Measurements from ENCODE around the gene AVPR2.

AVPR2 gene

DNA sequence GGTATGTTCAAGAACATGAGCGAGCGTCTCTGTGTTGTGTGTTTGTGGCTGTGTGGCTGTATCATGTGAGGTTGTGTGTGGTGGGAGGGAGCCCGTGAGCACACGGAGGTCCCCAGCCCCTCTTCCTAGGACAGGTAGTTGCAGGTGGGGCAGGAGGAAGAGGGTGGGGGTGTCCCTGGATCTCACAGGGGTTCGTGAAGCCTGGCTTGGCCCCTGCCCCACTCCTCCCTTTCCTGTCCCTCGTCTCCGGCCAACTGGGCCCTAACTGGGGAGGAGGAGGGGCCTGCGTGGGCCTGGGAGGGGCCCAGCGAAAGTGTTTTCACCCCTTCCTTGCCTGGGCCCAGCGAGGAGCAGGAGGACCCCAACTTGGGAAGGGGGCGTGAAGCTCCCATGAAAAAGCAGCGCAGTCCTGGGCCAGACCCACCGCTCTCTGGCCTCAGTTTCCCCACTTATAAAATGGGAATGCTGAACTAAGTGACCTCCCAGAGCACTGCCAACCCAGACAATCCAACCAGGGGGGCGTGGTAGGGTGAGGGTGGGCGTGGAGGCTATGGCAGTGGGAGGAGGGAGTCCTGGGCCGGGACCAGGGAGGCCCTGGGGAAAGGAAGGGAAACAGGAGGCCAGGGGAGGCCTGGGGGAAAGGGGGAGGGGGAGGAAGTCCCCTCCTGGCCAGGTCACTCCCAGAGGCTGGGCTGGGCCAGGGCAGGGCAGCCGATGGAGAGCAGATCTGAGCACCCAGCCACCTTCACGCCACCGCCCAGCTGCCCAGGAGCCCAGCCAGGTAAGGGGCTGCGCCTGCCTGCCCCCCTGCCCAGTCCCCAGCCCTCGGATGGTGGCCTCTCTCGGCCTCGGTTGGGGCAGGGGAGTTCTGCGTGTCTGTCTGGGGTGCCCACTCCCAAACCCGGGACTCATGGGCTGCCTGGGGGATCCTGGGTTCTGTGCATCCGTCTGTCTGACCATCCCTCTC, at the start of gene AVPR2:
AVPR2 (plus strand) TSS at position 683 of the 967 bp plus-strand sequence. CDS start 473 bp downstream, outside the sequence.
- no peak for DNase-seq

DNA sequence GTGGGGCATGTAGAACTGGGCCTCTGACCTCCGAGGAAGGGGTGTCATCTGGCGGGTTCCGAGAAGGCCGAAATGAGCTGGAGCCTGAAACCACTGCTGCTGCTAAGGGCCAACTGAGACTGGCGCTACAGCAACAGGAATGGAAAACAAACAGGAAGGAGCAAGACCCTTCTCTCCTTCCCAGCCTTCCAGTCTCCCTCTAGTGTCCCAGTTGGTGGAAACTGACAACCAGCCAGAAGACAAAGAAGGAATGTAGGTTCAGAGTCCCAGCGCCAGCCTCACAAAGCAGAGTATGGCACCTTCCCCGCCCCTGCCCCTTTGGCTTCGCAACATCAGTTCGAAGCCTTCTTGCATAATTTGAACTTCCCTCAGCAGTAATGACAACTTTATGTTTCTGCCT, 49.8 kb upstream of the AVPR2 start:
- DNase-seq: no peak

DNA sequence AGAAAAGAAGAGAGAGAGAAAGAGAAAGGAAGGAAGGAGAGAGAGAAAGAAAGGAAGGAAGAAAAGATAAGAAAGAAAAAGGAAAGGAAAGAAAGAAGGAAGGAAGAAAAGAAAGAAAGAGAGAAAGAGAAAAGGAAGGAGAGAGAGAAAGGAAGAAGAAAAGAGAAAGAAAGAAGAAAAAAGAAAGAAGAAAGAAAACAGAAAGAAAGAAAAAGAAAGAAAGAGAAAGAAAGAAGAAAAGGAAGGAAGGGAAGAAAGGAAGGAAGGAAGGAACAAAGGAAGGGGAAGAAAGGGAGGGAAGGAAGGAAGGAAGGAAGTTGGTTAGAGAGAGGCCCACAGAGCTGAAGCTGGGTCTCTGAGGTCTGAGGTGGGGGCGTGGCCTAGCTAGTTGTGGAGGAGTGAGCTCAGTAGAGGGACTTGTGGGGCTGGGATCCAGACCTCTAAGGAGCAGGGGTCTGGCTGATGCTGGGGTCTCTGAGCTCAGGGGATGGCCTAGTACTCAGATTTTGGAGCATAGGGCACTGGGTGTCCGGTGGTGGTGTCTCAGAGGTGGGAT, 47.0 kb upstream of the AVPR2 start:
- DNase-seq: no peak

DNA sequence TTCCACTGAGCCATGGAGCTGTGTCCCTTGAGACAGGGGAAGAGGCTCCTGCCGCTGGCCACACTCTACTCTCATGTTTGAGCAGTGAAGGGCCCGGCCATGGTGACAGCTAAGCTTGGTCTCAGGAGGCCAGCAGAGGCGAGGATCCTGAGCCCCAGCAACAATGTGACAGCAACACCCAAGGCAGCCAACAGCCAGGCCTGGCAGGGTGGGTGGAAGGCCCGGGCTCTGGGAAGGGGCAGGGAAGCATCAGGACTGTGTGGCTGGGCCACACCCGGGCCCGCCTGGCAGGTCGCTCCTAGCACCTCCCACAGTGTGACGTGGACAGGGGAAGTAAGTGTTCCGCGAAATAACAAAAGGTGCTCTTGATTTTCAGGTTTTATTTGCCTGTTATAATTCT, 43.3 kb upstream of the AVPR2 start:
- no peak for DNase-seq

DNA sequence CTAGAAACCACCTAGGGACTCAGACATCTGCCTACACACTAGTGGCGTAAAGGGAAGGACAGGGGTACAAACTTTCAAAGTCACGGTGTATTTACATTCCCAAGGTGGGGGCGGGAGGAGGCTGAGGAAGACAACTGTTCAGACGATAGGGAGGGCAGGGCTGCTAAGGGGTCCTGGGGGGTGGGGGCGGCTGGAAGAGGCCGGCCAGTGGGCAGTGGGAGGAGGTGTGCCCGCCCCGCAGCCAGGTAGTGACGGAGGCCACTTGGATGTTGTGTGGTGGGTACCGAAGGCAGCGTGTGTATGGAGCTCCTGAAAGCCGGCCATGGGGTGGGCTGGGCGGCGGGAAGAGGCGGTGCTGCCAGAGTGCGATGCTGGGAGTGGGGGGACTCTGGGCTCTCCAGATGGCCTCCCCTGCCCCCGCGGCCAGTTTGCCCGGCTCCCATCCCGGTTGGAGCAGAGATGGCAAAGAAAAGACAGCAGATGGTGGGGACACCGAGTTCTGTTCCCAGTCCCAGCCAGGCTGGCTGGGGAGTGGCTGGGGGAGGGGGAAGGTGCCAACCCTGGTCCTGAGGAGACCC, 42.7 kb upstream of the AVPR2 start:
- DNase-seq: no peak

DNA sequence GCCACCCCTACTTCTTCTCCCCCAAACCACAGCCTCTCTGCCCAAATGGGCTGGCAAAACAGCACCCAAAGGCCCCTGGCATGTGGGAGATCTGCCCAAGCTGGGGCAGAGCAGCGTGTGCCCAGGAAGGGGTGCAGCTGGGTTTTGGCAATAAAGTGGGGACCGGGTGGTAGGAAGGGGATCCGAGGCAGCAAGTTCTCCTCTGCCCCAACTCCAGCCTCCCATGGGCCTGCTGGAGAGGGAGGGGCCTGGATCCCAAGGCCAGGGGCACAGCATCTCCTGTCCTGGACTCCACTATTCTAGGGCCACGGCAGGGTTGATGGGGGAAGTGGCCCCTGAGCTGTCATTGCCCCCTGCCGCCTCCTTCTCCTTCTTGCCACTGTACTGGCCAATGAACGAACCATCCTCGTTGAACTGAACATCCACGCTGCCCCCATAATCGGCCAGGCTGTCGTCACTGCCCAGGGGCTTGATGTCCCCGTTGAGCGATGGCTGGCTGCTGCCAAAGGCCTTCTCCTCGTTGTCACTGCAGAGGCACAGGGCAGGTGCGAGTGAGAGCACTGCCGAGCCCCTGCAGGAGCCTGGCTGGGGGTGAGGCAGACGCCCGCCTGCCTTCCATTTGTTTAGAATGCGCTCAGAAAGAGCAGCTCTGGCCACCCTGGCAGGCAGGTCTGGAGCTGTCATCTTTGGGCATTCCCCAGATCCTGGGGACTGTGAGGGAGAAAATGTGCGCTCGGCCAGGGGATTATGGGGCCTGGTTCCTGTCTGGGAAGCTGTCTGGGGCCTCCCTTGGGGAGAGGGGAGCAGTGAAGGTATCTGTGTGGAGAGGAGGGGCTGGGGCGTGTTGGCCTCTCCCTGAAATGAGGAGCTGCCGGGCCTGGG, 41.9 kb upstream of the AVPR2 start:
- no peak for DNase-seq

DNA sequence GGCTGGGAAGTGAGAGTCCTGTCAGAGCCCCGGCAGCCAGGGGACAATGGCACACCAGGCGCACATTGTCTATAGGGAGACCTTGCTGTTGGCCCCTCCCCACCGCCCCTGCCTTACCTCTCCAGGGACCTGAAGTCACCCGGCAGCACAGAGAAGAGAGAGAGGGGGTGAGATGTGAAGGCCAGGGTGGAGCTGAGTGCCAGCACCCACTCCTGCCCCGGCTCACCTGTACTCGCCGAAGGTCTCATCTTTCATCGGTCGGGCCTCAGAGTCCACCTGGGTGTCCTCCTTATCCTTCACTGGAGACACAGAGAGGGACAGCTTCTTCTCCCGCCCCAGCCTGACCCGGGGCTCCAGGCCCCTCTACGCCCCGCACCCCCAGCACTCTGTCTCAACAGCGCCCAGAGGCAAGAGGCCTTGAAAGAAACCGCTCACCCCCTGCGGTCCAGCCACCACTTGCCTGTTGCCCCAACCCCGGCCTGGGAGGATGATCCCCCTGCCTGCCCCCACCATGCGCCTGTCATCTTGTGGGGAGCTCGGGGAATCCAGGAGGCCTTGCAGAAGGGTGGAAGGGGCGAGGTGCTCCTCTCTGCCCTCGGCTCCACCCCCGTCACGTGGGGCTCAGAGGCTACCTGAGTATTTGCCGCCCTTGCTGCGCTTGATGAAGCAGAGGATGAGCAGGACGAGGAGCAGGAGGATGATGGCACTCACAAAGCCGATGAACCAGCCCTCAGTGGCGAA, 41.1 kb upstream of the AVPR2 start:
- DNase-seq: no peak

DNA sequence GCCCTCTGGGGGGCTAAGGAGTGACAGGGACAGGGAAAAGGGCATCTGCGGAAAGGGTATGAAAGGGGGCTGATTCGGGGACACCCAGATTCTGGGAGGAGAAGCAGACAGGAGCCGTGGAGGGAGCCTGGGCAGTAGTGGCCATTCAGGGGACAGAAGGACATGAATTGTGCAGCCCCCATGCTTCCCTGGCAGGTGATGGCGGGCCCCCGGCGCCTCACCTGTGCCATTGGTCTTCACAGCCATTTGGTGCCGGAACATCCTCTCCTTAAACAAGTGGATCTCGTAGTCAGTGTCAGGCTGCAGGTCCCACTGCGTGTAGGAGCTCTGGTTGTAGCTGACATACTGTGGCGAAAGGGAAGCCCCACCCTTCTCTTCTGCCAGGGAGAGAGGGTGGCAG, 40.4 kb upstream of the AVPR2 start:
- DNase-seq: no peak

DNA sequence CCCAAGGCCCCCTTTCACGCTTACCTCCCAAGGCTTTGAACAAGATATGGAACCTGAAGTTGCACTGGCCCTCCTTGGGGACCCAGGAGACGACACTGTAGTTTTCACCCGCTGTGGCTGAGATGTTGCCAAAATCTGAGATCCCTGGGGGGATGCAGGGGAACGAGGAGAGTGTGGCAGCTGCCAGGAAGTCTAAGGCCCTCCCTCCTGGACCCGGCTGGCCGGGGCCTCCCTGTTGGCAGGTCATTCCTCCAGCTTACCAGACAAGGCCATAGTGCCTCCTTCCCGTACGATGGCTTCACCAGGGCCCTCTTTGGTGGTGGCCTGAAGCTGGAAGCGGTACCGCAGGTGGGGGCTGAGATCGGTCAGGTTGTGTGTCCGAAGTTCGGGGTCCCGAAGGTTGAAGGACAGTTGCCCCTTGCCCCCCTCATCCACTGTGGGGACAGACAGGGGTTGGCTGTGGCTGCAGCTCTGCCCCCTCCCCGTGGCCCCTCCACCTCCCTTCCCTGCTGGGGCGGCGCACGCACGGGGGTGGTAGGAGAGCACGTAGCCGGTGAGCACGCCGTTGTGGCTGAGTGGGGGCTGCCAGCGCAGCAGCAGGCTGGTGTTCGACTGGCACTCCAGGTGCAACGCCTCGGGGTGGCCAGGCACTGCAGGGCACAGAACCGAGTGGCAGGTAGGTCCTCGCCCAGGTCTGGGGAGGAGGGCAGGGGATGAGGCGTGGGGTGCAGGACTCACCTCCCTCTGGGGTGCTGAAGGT, 39.7 kb upstream of the AVPR2 start:
- no peak for DNase-seq

DNA sequence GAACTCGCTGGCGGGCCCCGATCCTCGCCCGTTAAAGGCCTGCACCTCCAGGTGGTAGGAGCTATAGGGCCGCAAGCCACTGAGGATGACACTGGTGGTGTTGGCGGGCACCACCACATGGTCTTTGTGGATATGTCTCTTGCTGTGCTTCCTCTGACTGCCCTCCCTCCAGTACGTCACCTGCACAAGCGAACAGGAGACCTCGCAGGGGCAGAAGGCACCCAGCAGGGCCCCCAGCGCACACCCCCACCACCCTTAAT, 39.2 kb upstream of the AVPR2 start:
- no peak for DNase-seq

DNA sequence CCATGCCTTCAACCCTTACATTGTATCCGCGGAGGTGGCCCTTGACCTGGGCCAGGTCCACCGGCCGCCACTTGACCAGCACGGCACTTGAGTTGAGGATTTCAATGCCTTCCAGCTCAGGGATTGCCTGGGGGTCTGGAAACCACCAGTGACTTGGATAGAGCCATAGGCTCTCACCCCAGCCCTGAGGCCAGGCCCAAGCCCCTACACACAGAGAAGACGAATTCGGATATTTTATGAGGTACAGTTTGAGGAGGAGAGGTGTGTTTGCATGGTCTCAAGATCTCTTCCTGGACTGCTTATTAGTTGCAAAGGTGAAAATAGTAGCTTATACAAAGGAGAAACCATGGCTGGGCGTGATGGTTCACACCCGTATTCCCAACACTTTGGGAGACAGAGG, 38.8 kb upstream of the AVPR2 start:
- no peak for DNase-seq

DNA sequence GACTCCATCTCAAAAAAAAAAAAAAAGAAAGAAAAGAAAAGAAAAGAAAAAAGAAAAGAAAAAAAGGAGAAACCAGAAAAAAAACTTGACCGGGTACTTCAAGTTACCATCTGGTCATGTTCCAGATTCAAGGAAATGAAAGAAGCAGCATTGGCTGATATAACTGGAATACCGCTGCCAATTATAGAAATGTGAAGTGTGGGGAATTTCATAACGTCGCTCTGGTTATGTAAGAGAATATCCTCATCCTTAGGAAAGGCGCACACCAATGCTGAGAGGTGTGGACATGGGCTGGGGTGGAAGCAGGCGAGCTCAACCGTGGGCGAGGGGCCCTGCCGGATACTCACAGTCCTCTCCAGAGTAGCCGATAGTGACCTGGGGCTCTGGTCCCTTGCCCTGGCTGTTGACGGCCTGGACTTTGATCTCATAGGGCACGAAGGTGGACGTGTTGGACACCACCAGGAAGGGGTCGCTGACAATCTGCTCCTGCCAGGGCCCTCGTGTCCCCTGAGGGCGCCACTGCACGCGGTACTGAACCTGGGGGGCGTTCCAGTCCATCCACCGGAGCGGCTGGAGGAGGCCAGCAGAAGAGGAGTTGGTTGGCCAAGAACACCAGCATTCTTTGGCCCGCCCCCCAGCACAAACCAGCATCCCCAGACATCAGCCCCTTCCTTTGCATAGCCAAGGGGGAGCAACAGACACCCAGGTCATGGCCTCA, 38.0 kb upstream of the AVPR2 start:
- no peak for DNase-seq

DNA sequence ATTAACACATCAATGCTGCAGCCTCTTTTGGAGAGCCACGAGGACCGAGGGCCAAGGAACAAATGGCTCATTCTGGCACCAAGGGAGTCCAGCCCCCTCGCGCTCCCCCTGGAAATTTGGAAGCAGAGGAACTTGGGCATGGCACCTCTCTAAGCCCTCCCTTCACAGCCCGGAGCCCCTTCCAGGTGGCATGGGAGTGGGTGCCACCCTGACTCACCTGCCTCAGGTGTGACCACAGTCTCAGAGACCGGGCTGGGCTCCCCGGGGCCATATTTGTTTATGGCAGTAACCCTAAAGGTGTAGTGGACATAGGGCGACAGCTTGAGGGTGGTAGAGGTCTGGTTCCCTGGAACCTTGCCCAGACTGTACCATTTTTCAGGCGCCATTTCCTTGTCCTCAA, 37.3 kb upstream of the AVPR2 start:
- no peak for DNase-seq

DNA sequence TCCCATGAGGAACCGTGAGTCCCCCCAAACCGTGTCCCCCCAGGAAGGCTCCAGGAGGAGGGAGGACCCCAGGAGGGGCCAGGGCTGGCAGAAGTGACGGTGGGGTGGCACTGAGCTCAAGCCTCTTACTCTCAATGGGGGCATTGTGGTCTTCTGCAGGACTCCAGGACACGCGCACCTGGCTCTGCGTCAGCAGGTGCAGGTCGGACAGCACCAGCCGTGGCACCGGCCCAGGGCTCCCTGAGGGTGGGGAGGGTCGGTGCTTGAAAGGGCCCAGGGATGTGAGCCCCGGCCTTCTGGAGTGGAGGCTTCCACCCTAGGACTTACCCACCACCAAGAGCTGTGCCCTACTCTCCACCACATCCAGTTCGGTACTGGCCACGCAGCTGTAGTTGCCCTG, 36.8 kb upstream of the AVPR2 start:
- DNase-seq: no peak

DNA sequence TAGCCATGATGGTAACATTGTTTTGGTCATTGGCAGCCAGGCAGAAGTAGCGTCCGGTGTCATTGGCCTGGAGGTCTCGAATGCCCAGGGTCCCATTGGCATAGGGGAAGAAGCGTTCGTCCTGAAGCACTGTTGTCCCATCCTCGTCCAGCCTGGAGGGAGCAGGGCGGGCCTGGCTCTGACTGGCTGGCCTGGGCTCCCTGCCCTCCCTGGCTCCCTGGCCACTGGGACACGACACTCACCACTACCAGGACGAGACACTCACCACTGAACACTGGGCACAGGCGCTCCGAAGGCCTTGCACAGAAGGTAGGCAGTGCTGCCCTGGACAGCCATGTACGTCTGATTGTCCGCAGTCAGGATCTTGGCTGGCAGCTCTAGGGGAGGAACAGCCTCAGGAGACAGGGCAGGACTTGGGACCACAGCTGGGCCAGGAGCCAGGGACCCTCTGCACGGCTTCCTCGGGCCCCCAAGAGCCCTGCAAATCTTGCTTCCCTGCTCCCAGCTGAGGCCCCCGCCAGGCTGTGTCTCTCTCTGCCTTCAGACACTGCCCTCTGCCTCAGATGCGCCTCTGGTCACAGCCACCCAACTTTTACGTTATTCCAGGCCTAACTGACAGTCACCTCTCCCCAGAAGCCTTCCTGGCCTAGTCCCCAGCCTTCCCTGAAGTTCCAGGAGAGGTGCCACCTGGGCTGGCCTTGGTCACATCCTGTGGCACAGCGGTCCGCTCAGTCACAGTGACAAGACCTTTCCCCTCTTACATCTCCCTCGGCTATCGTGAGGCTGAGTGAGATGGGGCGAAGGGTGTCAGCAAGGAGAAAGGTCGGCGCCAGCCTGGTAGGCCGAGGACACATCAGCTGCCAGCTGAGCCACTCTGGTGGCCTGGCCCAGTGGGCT, 35.6 kb upstream of the AVPR2 start:
- DNase-seq: no peak

DNA sequence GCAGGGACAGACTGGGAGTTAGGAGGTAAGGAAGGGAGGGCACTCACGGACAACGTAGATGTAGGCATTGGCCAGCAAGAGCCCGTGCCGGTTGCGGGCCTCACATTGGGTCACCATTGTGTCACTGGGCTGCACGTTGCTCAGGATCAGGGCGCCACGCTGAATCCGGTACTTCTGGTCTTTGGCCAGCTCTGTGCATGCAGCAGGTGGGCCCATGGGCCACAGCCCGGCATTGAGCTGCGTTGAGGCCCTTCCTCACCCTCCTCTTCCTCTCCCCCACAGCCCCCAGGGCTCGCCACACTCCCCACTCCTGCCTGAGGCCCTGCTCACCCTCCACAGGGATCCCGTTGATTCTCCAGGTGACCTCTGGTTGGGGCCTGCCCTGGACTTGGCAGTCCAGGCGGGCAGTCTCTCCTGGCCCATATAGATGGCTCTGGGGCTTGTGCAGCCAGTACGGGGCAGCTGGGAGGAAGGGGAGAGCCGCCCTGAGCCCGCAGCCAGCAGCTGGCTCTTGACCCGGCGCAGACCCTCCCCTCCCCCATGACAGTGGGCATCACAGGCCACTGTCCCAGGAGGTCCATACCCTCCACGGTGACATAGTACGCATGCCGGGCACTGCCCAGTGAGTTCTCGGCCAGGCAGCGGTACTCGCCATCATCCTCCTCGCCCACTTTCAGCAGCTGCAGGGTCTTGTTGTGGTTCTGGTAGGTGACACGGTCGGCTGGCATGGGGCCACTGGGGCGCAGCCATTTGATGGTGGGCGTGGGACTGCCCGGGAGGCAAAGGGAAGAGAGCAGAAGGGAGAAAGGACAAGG, 34.8 kb upstream of the AVPR2 start:
- DNase-seq: no peak

DNA sequence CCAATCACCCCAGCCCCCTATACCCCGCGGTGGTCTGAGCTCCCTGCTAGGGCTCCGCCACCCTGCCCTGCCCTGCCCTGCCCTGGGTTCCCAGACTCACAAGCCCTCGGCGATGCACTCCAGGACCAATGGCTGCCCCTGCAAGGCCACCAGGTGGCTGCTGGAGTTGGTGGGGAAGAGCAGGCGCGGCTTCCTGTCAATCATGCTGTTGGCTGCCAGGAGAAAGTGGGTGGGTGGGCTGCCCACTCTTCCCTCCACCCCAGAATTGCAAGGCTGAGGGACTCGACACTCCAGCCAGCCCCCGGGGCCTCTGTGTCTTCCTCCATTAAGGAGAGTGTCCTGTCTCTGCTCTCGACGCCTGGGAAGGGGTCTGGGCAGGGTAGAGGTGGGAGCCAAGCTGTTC, 34.2 kb upstream of the AVPR2 start:
- no peak for DNase-seq

DNA sequence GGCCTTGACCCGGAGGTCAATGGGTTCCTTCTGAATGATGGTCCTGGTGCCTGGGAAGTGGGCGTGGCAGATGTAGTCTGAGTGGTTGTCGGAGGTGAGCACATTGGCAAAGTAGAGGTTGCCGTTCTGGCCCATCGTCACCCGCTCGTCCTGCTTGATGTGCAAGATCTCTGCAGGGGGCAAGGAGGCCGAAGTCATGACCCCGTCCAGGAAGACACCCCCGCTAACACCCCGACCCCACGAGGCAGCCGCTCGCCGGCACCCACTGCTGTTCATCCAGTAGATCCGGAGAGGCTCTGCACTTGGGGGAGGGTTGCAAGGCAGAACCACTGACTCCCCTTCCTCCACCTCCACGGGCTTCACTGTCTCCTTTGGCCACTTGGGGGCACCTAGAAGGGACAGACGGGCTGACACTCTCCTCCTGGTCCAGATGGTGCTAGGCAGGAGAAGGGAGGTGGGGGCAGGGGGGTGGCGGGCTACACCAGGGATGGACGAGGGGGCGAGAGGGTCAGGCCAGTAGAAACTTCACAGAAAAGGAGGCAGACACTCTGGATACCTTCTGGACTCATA, 33.6 kb upstream of the AVPR2 start:
- no peak for DNase-seq

DNA sequence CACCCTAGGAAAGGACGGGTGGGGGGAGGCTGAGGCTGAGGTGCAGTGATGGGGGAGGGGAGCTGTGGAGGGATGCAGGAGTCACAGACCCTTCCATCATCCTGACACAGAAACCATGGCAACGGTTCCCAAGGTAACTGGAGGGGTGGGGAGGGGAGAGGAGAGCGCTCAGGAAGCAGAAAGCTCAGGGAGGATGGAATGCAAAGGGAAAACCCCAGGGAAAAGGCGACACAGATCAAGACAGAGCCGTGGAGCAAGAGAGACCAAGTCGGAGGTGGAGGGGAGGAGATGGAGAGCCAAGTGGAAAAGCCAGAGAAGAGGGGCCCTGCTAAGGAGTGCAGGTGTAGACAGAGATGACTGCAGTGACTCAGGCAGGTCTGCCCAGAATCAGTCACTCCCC, 33.0 kb upstream of the AVPR2 start:
- DNase-seq: no peak

All from activated effector memory CD4-positive, alpha-beta T cell treated with Interleukin-2 at 50 U/mL for 16 hours (primary cell).